K562 (cell line): ENCODE results near the gene GHITM. TPM values are rescaled to one million over a fixed set of nuclear protein-coding genes. Genes with fewer than 3 reads are reported as not detected.

Experiments used
- CBFB ChIP-seq: sonication (generic); formaldehyde crosslinking; IDR thresholded peaks from 2 replicates; pipeline ENCODE4 v1.4.0; 2020; ENCODE audit warnings: mild to moderate bottlenecking, missing genetic modification reagents
- CTBP1 ChIP-seq: fragments of 450-650 bp; IDR thresholded peaks from 2 replicates; pipeline ENCODE4 v1.6.1; 2016; ENCODE audit warnings: borderline replicate concordance
- CXXC5 ChIP-seq: fragments of 250-450 bp; sonication (Bioruptor Pico); IDR thresholded peaks from 2 replicates; pipeline ENCODE4 v1.8.0; 2022; ENCODE audit warnings: inconsistent platforms, mild to moderate bottlenecking, moderate library complexity
- ETV1 ChIP-seq: fragments of 450-650 bp; conservative IDR thresholded peaks from 2 replicates; pipeline ENCODE4 v1.6.1; 2016; ENCODE audit warnings: missing genetic modification characterization, control low read depth, low read depth, missing compliant biosample characterization
- JUN ChIP-seq, 2 experiments: sonication (generic) in 1 of 2; formaldehyde crosslinking in 1 of 2; IDR thresholded peaks; 2 replicates each; pipeline versions ENCODE4 v1.6.1 to v1.8.0; 2012 to 2022; ENCODE audit warnings: borderline replicate concordance in 2 of 2, mild to moderate bottlenecking in 2 of 2, improper control_type of control experiment in 1 of 2, low read depth in 1 of 2, low read length in 1 of 2, missing genetic modification reagents in 1 of 2
- L3MBTL2 ChIP-seq: fragments of 450-650 bp; IDR thresholded peaks from 2 replicates; pipeline ENCODE4 v1.6.1; 2016; ENCODE audit warnings: mild to moderate bottlenecking, moderate library complexity
- MGA ChIP-seq: fragments of 450-650 bp; IDR thresholded peaks from 2 replicates; pipeline ENCODE4 v1.6.1; 2016; ENCODE audit warnings: mild to moderate bottlenecking, moderate library complexity
- NRF1 ChIP-seq, 2 experiments: fragments of 450-650 bp; IDR thresholded peaks in 1 of 2; conservative IDR thresholded peaks in 1 of 2; 2 replicates each; pipeline ENCODE4 v1.6.1; 2014; ENCODE audit warnings: mild to moderate bottlenecking in 2 of 2
- POLR2AphosphoS5 ChIP-seq: IDR thresholded peaks from 2 replicates; pipeline ENCODE4 v1.6.1; 2011; ENCODE audit warnings: mild to moderate bottlenecking, low read depth, low read length, moderate library complexity; ENCODE audit not compliant: control insufficient read depth, insufficient read depth
- POLR2B ChIP-seq: fragments of 450-650 bp; IDR thresholded peaks from 2 replicates; pipeline ENCODE4 v1.6.1; 2018; ENCODE audit warnings: low read depth; ENCODE audit not compliant: partially characterized antibody
- ZNF384 ChIP-seq: IDR thresholded peaks from 2 replicates; pipeline ENCODE4 v1.6.1; 2012; ENCODE audit warnings: low read depth, low read length, improper control_type of control experiment
- polyA plus RNA-seq, 8 experiments: library from polyadenylated mRNA; depleted of rRNA in 4 of 8; stranded (reverse) in 5 of 8; unstranded in 3 of 8; fragments of >200 nt; fragmentation: Nextera tagmentation in 2 of 8; fragmentation: Illumina TruSeq in 1 of 8; extraction: Ambion mirVana in 2 of 8; extraction: Trizol in 1 of 8; gene quantifications; 2 replicates each; pipeline versions ENCODE4 v1.2.1 to v1.2.3, GENCODE V29; 2011 to 2014; ENCODE audit warnings: inconsistent platforms in 1 of 8, missing spikeins in 1 of 8
- total RNA-seq, 7 experiments: library from RNA; depleted of rRNA in 6 of 7; stranded (reverse); fragments of >200 nt in 6 of 7; fragmentation: Illumina TruSeq in 2 of 7; extraction: Trizol in 2 of 7; gene quantifications; 2 replicates each; pipeline versions ENCODE4 v1.2.1 to v1.2.3, GENCODE V29; 2011 to 2021; ENCODE audit warnings: low replicate concordance in 1 of 7

The GHITM gene
- total and polyA plus RNA-seq, 9 of the 15 experiments (the other 6 are each of a cell fraction or from before 2014, with no cell fraction given) = 322 to 1,258 (median 386) TPM

GRCh38 chr10:84156768-84157167, 17.5 kb downstream of the GHITM start (continued):
- TF ChIP-seq L3MBTL2 (peak; percentile 50), ZNF384 (no peak), CTBP1 (peak; percentile 98), ETV1 (tag) (peak; percentile 39; the same call in 1 of the 2 replicates), POLR2AphosphoS5 (peak; percentile 34; the same call in 1 of the 2 replicates), POLR2B (peak; percentile 73), CXXC5 (CRISPR knock-in tag) (peak; percentile 39; the same call in 1 of the 2 replicates), JUN (IDR thresholded peaks at IDR 0.05; ENCODE audit: borderline replicate concordance, low read depth, low read length) (peak; percentile 93), JUN (CRISPR knock-in tag; IDR thresholded peaks at IDR 0.05; ENCODE audit: borderline replicate concordance) (0 out of 2 replicates have a peak, but pooled peaks have one; percentile 11), NRF1 (conservative IDR thresholded peaks at IDR 0.05 in 1 of 2, IDR thresholded peaks at IDR 0.05 in 1 of 2) (peak; percentile 79 to 81), CBFB (no peak), MGA (peak; percentile 36; the same call in 1 of the 2 replicates)
